ENCODE data around the gene EPS15. TPM values are rescaled to one million over a fixed set of nuclear protein-coding genes. Genes with fewer than 3 reads are reported as not detected.
A peak's percentile ranks its signal among the peaks of the same experiment; 100 is the strongest.

EPS15 gene
- total and polyA plus RNA-seq, 9 of the 15 experiments (the other 6 are each of a cell fraction or from before 2014, with no cell fraction given): 23.1 to 69.0 (median 41.7) TPM

DNA sequence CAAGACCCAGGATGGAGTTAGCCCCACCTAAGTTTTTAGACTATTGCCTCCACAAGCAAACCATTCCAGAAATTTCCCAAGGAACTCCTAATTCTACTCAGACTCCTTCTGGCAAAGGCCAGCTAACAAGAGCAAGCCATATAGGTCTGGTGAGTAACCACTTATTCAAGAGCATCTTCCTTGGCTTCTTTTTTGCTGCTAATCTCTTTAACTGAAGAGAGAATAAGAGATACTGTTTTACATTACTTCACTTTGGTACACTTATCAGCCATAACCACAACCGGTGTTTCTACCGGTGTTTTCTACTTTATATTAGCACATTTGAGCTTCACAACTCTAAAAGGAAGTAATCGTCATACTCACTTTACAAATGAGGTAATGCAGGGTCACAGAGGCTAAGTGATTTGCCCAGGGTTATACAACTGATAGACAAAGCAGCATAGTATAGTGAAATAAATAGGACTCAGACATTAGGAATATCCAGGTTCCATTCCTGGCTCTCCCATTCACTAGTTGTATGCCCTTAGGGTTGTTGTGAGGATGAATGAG, 1.7 kb upstream of the EPS15 start (continued):
- TF ChIP-seq, protein P1, sequence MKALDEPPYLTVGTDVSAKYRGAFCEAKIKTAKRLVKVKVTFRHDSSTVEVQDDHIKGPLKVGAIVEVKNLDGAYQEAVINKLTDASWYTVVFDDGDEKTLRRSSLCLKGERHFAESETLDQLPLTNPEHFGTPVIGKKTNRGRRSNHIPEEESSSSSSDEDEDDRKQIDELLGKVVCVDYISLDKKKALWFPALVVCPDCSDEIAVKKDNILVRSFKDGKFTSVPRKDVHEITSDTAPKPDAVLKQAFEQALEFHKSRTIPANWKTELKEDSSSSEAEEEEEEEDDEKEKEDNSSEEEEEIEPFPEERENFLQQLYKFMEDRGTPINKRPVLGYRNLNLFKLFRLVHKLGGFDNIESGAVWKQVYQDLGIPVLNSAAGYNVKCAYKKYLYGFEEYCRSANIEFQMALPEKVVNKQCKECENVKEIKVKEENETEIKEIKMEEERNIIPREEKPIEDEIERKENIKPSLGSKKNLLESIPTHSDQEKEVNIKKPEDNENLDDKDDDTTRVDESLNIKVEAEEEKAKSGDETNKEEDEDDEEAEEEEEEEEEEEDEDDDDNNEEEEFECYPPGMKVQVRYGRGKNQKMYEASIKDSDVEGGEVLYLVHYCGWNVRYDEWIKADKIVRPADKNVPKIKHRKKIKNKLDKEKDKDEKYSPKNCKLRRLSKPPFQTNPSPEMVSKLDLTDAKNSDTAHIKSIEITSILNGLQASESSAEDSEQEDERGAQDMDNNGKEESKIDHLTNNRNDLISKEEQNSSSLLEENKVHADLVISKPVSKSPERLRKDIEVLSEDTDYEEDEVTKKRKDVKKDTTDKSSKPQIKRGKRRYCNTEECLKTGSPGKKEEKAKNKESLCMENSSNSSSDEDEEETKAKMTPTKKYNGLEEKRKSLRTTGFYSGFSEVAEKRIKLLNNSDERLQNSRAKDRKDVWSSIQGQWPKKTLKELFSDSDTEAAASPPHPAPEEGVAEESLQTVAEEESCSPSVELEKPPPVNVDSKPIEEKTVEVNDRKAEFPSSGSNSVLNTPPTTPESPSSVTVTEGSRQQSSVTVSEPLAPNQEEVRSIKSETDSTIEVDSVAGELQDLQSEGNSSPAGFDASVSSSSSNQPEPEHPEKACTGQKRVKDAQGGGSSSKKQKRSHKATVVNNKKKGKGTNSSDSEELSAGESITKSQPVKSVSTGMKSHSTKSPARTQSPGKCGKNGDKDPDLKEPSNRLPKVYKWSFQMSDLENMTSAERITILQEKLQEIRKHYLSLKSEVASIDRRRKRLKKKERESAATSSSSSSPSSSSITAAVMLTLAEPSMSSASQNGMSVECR (CRISPR knock-in tag; IDR thresholded peaks at IDR 0.05): no peak
- TF ChIP-seq, protein P2, sequence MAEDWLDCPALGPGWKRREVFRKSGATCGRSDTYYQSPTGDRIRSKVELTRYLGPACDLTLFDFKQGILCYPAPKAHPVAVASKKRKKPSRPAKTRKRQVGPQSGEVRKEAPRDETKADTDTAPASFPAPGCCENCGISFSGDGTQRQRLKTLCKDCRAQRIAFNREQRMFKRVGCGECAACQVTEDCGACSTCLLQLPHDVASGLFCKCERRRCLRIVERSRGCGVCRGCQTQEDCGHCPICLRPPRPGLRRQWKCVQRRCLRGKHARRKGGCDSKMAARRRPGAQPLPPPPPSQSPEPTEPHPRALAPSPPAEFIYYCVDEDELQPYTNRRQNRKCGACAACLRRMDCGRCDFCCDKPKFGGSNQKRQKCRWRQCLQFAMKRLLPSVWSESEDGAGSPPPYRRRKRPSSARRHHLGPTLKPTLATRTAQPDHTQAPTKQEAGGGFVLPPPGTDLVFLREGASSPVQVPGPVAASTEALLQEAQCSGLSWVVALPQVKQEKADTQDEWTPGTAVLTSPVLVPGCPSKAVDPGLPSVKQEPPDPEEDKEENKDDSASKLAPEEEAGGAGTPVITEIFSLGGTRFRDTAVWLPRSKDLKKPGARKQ (CRISPR knock-in tag; IDR thresholded peaks at IDR 0.05): no peak
- TF ChIP-seq TFAM (CRISPR knock-in tag; conservative IDR thresholded peaks at IDR 0.05) (no peak), ZNF282 (CRISPR knock-in tag; IDR thresholded peaks at IDR 0.05) (no peak), ZNF12 (CRISPR knock-in tag; IDR thresholded peaks at IDR 0.05) (no peak), ATF1 (CRISPR knock-in tag; IDR thresholded peaks at IDR 0.05) (no peak), ATF1 (tag; IDR thresholded peaks at IDR 0.05) (peak; percentile 75; the same call in 1 of the 2 replicates), NCOA1 (IDR thresholded peaks at IDR 0.05; ENCODE audit: low read depth) (no peak; the same call in none of the 2 replicates), THRAP3 (IDR thresholded peaks at IDR 0.05; ENCODE audit: borderline replicate concordance) (0 out of 2 replicates have a peak, but pooled peaks have one; percentile 64)
- TF ChIP-seq, protein P3, sequence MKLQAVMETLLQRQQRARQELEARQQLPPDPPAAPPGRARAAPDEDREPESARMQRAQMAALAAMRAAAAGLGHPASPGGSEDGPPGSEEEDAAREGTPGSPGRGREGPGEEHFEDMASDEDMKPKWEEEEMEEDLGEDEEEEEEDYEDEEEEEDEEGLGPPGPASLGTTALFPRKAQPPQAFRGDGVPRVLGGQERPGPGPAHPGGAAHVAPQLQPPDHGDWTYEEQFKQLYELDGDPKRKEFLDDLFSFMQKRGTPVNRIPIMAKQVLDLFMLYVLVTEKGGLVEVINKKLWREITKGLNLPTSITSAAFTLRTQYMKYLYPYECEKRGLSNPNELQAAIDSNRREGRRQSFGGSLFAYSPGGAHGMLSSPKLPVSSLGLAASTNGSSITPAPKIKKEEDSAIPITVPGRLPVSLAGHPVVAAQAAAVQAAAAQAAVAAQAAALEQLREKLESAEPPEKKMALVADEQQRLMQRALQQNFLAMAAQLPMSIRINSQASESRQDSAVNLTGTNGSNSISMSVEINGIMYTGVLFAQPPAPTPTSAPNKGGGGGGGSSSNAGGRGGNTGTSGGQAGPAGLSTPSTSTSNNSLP (IDR thresholded peaks at IDR 0.05; ENCODE audit: borderline replicate concordance, low read depth, low read length): no peak
- TF ChIP-seq, protein P4, sequence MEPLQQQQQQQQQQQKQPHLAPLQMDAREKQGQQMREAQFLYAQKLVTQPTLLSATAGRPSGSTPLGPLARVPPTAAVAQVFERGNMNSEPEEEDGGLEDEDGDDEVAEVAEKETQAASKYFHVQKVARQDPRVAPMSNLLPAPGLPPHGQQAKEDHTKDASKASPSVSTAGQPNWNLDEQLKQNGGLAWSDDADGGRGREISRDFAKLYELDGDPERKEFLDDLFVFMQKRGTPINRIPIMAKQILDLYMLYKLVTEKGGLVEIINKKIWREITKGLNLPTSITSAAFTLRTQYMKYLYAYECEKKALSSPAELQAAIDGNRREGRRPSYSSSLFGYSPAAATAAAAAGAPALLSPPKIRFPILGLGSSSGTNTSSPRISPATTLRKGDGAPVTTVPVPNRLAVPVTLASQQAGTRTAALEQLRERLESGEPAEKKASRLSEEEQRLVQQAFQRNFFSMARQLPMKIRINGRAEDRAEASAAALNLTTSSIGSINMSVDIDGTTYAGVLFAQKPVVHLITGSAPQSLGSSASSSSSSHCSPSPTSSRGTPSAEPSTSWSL (CRISPR knock-in tag; IDR thresholded peaks at IDR 0.05; ENCODE audit: borderline replicate concordance): no peak
- TF ChIP-seq, protein P5, sequence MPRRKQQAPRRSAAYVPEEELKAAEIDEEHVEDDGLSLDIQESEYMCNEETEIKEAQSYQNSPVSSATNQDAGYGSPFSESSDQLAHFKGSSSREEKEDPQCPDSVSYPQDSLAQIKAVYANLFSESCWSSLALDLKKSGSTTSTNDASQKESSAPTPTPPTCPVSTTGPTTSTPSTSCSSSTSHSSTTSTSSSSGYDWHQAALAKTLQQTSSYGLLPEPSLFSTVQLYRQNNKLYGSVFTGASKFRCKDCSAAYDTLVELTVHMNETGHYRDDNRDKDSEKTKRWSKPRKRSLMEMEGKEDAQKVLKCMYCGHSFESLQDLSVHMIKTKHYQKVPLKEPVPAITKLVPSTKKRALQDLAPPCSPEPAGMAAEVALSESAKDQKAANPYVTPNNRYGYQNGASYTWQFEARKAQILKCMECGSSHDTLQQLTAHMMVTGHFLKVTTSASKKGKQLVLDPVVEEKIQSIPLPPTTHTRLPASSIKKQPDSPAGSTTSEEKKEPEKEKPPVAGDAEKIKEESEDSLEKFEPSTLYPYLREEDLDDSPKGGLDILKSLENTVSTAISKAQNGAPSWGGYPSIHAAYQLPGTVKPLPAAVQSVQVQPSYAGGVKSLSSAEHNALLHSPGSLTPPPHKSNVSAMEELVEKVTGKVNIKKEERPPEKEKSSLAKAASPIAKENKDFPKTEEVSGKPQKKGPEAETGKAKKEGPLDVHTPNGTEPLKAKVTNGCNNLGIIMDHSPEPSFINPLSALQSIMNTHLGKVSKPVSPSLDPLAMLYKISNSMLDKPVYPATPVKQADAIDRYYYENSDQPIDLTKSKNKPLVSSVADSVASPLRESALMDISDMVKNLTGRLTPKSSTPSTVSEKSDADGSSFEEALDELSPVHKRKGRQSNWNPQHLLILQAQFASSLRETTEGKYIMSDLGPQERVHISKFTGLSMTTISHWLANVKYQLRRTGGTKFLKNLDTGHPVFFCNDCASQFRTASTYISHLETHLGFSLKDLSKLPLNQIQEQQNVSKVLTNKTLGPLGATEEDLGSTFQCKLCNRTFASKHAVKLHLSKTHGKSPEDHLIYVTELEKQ (CRISPR knock-in tag; IDR thresholded peaks at IDR 0.05): no peak
- TF ChIP-seq, protein P6, sequence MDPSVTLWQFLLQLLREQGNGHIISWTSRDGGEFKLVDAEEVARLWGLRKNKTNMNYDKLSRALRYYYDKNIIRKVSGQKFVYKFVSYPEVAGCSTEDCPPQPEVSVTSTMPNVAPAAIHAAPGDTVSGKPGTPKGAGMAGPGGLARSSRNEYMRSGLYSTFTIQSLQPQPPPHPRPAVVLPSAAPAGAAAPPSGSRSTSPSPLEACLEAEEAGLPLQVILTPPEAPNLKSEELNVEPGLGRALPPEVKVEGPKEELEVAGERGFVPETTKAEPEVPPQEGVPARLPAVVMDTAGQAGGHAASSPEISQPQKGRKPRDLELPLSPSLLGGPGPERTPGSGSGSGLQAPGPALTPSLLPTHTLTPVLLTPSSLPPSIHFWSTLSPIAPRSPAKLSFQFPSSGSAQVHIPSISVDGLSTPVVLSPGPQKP (CRISPR knock-in tag; IDR thresholded peaks at IDR 0.05): no peak

Measured in K562 (cell line).